ENCODE data around the gene CYP2U1.

DNA sequence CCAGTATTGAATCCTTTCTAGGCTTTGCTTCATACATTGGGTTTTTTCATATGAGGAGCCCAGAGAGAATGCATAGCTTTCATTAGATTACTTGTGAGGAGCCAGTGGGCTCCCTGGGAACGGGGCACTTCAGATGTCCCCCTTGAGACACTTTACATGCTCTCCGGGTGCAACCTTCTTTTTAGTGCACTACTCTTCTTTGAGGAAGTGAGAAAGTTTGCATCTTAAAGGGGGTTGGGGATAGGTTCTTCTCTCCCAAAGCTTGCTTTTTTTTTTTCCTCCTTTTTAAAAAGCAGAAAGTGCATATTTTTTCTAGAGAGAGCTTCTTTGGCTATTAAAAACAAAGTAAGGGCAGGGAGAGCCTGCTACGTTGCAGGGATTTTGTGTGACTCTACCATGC, 62.6 kb downstream of the CYP2U1 start:
- no peak for TF ChIP-seq EZH2 (IDR thresholded peaks at IDR 0.05)
- TF ChIP-seq POLR2AphosphoS5 (IDR thresholded peaks at IDR 0.05; ENCODE audit: borderline replicate concordance, low read depth, low read length): no peak
